ENCODE data around the gene FBXO44. TPM values are rescaled to one million over a fixed set of nuclear protein-coding genes. Genes with fewer than 3 reads are reported as not detected.

FBXO44 gene
- total and polyA plus RNA-seq, 4 donors, result 10.4 to 40.6 (median 21.1) TPM

DNA sequence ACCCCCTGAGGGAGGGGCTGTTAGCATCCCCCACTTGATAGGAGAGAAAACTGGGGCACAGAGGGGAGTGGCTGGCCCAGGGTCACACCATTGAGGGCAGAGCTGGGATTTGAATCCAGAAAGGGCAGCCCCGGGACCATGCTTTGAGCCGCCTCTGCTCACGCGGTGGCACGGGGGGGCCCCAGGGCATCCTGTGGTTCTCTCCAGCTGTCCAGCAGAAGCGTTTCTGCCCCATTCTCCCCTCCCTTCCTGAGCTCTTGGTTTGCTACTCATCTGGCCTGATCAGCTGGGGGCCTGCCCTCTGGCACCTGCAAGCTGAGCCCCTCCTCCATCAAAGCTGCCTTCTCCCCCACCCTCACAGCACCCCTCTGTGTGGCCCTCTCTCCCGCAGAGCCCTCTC is 37.9 kb upstream of the FBXO44 start:
- 52 to 58% methylated on average over 7 of the region's 7 CpGs for WGBS, 2 donors

DNA sequence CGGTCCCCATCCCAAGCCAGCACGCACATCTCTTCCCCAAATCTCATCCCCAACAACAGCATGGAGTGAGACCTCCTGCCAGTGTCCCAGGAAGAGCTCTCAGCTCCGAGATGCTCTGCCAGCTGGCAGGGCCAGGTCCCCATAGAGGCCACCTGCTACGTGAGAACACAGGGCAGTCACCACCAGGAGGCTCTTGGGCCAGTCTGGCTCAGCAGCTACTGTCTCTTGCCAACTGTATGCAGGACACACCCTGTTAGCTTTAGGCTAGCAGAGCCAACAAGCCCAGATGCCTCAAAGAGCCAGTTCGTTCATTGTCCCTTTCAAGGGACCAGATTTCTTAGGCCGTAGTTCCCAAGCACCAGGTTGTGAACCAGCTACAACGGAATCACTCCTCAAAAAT is 37.4 kb upstream of the FBXO44 start:
- intact Hi-C loops (cut with DNase I), result no loop called here
- peaks cover 0 to 2% of the 10 kb centered on the region in 2 donors for H3K27me3 ChIP-seq (ENCODE audit: control insufficient read depth in 1 of 2, insufficient read depth in 2 of 2, low read length in 1 of 2)
- no peak overlapping the region for H3K4me3 ChIP-seq (ENCODE audit: low read length in 2 of 2)
- no peaks in the 10 kb centered on the region for H3K9me3 ChIP-seq (ENCODE audit: control insufficient read depth, low read length)
- 56 to 57% methylated on average over 7 of the region's 7 CpGs for WGBS, 2 donors
- H3K27ac ChIP-seq (ENCODE audit: low read depth in 1 of 2, low read length in 2 of 2), result no peak overlapping the region
- no peaks in the 10 kb centered on the region for H3K4me1 ChIP-seq (ENCODE audit: control insufficient read depth in 1 of 2, insufficient read depth in 2 of 2, low read length in 2 of 2)
- no peak for DNase-seq
- no peak for ATAC-seq (ENCODE audit: low FRiP score)
- H3K36me3 ChIP-seq (ENCODE audit: control insufficient read depth in 1 of 2, insufficient read depth in 2 of 2, low read length in 1 of 2), result no peaks in the 10 kb centered on the region

More for the DNA sequence above, 37.9 kb upstream of the FBXO44 start:
- Histone ChIP-seq H3K9me3 (ENCODE audit: control insufficient read depth, low read length) (no peaks in the 10 kb centered on the region), H3K27me3 (ENCODE audit: control insufficient read depth in 1 of 2, insufficient read depth in 2 of 2, low read length in 1 of 2) (peaks cover 0 to 2% of the 10 kb centered on the region in 2 donors), H3K4me3 (ENCODE audit: low read length in 2 of 2) (no peak overlapping the region), H3K27ac (ENCODE audit: low read depth in 1 of 2, low read length in 2 of 2) (no peak overlapping the region), H3K4me1 (ENCODE audit: control insufficient read depth in 1 of 2, insufficient read depth in 2 of 2, low read length in 2 of 2) (no peaks in the 10 kb centered on the region), H3K36me3 (ENCODE audit: control insufficient read depth in 1 of 2, insufficient read depth in 2 of 2, low read length in 1 of 2) (no peaks in the 10 kb centered on the region)
- intact Hi-C loops (cut with DNase I), result no loop called here
- DNase-seq, result no peak
- no peak for ATAC-seq (ENCODE audit: low FRiP score)

DNA sequence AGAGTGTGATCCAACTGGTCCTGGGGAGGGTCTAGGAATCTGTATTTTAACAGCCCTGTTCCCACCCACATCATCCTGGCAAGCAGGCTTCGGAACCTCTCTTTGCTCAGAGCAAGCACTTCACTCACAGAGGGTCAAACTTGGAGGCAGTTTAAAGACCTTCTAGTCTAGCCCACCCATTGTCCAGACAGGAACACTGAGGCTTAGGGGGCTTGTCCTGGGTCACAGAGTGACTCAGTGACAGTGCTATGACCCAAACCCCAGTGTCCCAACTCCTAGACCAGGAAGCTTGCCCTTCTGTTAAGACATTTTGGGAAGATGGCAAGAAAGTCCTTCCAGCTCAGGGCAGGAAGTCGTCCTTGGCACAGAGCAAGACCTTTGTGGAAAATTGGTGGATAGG is 36.9 kb upstream of the FBXO44 start:
- Histone ChIP-seq H3K9me3 (ENCODE audit: control insufficient read depth, low read length) (no peaks in the 10 kb centered on the region), H3K4me1 (ENCODE audit: control insufficient read depth in 1 of 2, insufficient read depth in 2 of 2, low read length in 2 of 2) (no peaks in the 10 kb centered on the region), H3K36me3 (ENCODE audit: control insufficient read depth in 1 of 2, insufficient read depth in 2 of 2, low read length in 1 of 2) (no peaks in the 10 kb centered on the region), H3K27ac (ENCODE audit: low read depth in 1 of 2, low read length in 2 of 2) (no peak overlapping the region), H3K27me3 (ENCODE audit: control insufficient read depth in 1 of 2, insufficient read depth in 2 of 2, low read length in 1 of 2) (no peaks in the 10 kb centered on the region), H3K4me3 (ENCODE audit: low read length in 2 of 2) (no peak overlapping the region)
- DNase-seq (no peak), ATAC-seq (ENCODE audit: low FRiP score) (no peak)
- intact Hi-C loops (cut with DNase I), result no loop called here
- WGBS, 2 donors, result 75 to 89% methylated on average over 2 of the region's 2 CpGs

DNA sequence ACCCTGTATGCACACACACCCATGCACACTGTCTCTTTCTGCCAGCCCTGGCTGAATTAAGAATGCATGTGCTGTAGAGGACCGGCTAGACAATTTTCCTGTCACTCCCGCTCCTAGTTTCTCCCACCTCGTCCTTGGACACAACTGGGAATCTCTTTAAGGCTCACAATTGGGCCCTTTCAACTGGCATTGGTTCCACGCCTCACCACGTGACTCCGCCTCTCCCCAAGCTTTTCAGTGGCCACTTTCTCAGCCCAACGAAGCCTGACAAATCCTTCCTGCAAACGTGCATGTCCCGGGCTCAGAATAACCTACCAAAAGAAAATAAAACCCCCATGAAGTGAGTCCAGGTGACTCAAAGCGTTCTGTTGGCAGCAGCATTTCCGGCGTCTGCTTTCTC is 34.3 kb upstream of the FBXO44 start:
- no peaks in the 10 kb centered on the region for H3K4me1 ChIP-seq (ENCODE audit: control insufficient read depth in 1 of 2, insufficient read depth in 2 of 2, low read length in 2 of 2)
- DNase-seq (no peak), ATAC-seq (ENCODE audit: low FRiP score) (no peak)
- no peaks in the 10 kb centered on the region for H3K27me3 ChIP-seq (ENCODE audit: control insufficient read depth in 1 of 2, insufficient read depth in 2 of 2, low read length in 1 of 2)
- intact Hi-C loops (cut with DNase I), result no loop called here
- 43 to 51% methylated on average over 12 of the region's 12 CpGs for WGBS, 2 donors
- no peak overlapping the region for H3K27ac ChIP-seq (ENCODE audit: low read depth in 1 of 2, low read length in 2 of 2)
- no peak overlapping the region for H3K4me3 ChIP-seq (ENCODE audit: low read length in 2 of 2)
- H3K36me3 ChIP-seq (ENCODE audit: control insufficient read depth in 1 of 2, insufficient read depth in 2 of 2, low read length in 1 of 2), result no peaks in the 10 kb centered on the region
- H3K9me3 ChIP-seq (ENCODE audit: control insufficient read depth, low read length), result no peaks in the 10 kb centered on the region

DNA sequence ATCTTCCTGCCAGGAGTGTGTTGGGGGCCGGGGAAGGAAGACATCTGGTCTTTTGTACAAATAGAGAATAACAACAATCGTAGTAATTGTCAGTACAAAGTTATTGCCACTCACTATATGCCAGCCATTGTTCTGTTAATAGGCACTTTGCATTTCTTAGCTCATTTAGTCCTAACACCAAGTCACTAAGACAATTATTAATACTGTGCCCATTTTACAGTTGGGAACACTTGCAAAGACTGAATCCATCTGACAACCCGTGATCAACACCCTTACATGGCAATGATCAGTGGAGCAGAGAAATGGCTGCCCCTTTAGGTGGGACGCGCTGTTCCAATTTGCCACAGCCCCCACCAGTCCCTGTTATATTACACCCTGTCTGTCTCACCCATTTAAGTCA is 33.8 kb upstream of the FBXO44 start:
- H3K4me3 ChIP-seq (ENCODE audit: low read length in 2 of 2), result no peak overlapping the region
- H3K36me3 ChIP-seq (ENCODE audit: control insufficient read depth in 1 of 2, insufficient read depth in 2 of 2, low read length in 1 of 2), result no peaks in the 10 kb centered on the region
- H3K27ac ChIP-seq (ENCODE audit: low read depth in 1 of 2, low read length in 2 of 2), result no peak overlapping the region
- intact Hi-C loops (cut with DNase I), result no loop called here
- no peaks in the 10 kb centered on the region for H3K9me3 ChIP-seq (ENCODE audit: control insufficient read depth, low read length)
- 85 to 87% methylated on average over 5 of the region's 5 CpGs for WGBS, 2 donors
- DNase-seq (no peak), ATAC-seq (ENCODE audit: low FRiP score) (no peak)
- no peaks in the 10 kb centered on the region for H3K27me3 ChIP-seq (ENCODE audit: control insufficient read depth in 1 of 2, insufficient read depth in 2 of 2, low read length in 1 of 2)
- no peaks in the 10 kb centered on the region for H3K4me1 ChIP-seq (ENCODE audit: control insufficient read depth in 1 of 2, insufficient read depth in 2 of 2, low read length in 2 of 2)

DNA sequence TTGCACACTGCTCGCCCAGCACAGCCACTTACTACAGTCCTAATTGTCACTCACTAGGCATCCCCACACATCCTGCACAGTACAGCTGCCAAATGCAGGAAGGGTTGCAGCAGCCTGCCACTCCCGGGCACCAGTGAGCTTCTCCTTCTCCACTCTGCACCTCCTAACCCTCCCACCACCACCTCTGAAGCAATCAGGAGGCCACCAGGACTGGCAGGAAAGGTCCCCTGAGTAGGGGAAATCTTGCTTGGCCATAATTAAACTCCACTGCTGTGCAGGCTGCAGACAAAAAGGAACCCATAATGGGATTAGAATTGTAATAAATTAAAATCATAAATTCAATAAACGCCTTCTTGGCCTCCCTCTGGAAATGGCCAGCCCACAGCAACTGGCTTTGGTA is 32.3 kb upstream of the FBXO44 start:
- Histone ChIP-seq H3K4me1 (ENCODE audit: control insufficient read depth in 1 of 2, insufficient read depth in 2 of 2, low read length in 2 of 2) (no peaks in the 10 kb centered on the region), H3K27ac (ENCODE audit: low read depth in 1 of 2, low read length in 2 of 2) (no peak overlapping the region), H3K4me3 (ENCODE audit: low read length in 2 of 2) (no peak overlapping the region), H3K9me3 (ENCODE audit: control insufficient read depth, low read length) (no peaks in the 10 kb centered on the region), H3K27me3 (ENCODE audit: control insufficient read depth in 1 of 2, insufficient read depth in 2 of 2, low read length in 1 of 2) (no peaks in the 10 kb centered on the region), H3K36me3 (ENCODE audit: control insufficient read depth in 1 of 2, insufficient read depth in 2 of 2, low read length in 1 of 2) (no peaks in the 10 kb centered on the region)
- DNase-seq (no peak), ATAC-seq (ENCODE audit: low FRiP score) (no peak)
- WGBS, 2 donors, result 42 to 50% methylated on average over 3 of the region's 3 CpGs
- intact Hi-C loops (cut with DNase I), result no loop called here

DNA sequence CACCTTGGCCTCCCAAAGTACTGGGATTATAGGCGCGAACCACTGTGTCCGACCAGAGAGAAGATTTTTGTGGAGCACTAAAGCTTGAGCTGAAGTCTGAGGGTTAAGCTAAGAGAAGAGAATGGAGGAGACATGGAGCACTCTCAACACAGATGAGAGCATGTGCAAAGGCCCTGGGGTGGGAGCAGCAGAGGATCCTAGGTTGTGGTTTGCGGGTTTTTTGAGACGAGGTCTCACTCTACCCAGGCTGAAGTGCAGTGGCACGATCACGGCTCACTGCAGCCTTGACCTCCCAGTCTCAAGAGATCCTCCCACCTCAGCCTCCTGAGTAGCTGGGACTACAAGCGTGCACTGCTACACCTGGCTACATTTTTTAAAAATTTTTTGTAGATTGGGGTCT is 31.0 kb upstream of the FBXO44 start:
- 79 to 80% methylated on average over 8 of the region's 8 CpGs for WGBS, 2 donors
- intact Hi-C loops (cut with DNase I), result no loop called here
- H3K27me3 ChIP-seq (ENCODE audit: control insufficient read depth in 1 of 2, insufficient read depth in 2 of 2, low read length in 1 of 2), result no peaks in the 10 kb centered on the region
- ATAC-seq (ENCODE audit: low FRiP score) (no peak), DNase-seq (no peak)
- H3K4me1 ChIP-seq (ENCODE audit: control insufficient read depth in 1 of 2, insufficient read depth in 2 of 2, low read length in 2 of 2), result no peaks in the 10 kb centered on the region
- peaks cover 1% of the 10 kb centered on the region for H3K9me3 ChIP-seq (ENCODE audit: control insufficient read depth, low read length)
- no peak overlapping the region for H3K4me3 ChIP-seq (ENCODE audit: low read length in 2 of 2)
- no peak overlapping the region for H3K27ac ChIP-seq (ENCODE audit: low read depth in 1 of 2, low read length in 2 of 2)
- no peaks in the 10 kb centered on the region for H3K36me3 ChIP-seq (ENCODE audit: control insufficient read depth in 1 of 2, insufficient read depth in 2 of 2, low read length in 1 of 2)

DNA sequence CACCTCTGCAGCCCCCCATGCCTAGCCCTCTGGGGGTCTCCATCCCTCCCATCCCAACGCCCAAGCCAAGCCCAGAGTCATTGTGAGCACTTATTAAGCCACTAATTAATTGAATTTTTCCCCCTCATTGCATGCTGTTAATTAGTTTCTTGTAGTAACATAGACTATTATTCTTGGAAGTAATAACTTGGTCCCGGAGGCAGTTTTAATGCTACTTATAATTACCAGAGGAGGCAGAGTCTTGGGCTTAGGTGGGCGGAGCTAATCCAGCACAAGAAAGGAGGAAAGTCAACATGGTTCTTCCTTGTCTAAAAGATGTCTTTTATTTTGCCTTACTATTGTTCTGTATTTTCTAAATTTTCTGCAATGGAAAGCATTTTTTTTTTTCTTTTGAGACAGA is 28.1 kb upstream of the FBXO44 start:
- no peaks in the 10 kb centered on the region for H3K4me1 ChIP-seq (ENCODE audit: control insufficient read depth in 1 of 2, insufficient read depth in 2 of 2, low read length in 2 of 2)
- H3K27me3 ChIP-seq (ENCODE audit: control insufficient read depth in 1 of 2, insufficient read depth in 2 of 2, low read length in 1 of 2), result no peaks in the 10 kb centered on the region
- no peak overlapping the region for H3K27ac ChIP-seq (ENCODE audit: low read depth in 1 of 2, low read length in 2 of 2)
- no peak for ATAC-seq (ENCODE audit: low FRiP score)
- H3K36me3 ChIP-seq (ENCODE audit: control insufficient read depth in 1 of 2, insufficient read depth in 2 of 2, low read length in 1 of 2), result no peaks in the 10 kb centered on the region
- H3K4me3 ChIP-seq (ENCODE audit: low read length in 2 of 2), result no peak overlapping the region
- DNase-seq, result no peak
- H3K9me3 ChIP-seq (ENCODE audit: control insufficient read depth, low read length), result peaks cover 4% of the 10 kb centered on the region
- intact Hi-C loops (cut with DNase I), result no loop called here
- WGBS, 2 donors, result 57 to 62% methylated on average over 3 of the region's 3 CpGs

DNA sequence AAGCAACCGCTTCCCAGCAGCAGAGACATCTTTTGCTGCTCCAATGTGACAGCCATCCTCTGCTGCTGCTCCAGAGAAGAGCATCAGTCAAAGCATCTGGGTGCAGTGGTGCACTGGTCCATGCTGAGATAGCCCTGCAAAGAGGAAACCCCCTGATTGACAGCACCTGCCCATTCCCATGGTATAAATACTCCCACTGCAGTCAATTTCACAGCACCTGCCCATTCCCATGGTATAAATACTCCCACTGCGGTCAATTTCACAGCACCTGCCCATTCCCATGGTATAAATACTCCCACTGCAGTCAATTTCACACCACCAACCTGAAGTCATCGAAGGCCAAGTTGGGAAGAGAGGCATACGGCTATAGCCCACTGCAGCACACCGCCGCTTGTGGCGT is 25.9 kb upstream of the FBXO44 start:
- intact Hi-C loops (cut with DNase I), result no loop called here
- ATAC-seq (ENCODE audit: low FRiP score) (no peak), DNase-seq (no peak)
- peaks cover 0 to under 1% of the 10 kb centered on the region in 2 donors for H3K27me3 ChIP-seq (ENCODE audit: control insufficient read depth in 1 of 2, insufficient read depth in 2 of 2, low read length in 1 of 2)
- no peaks in the 10 kb centered on the region for H3K4me1 ChIP-seq (ENCODE audit: control insufficient read depth in 1 of 2, insufficient read depth in 2 of 2, low read length in 2 of 2)
- H3K27ac ChIP-seq (ENCODE audit: low read depth in 1 of 2, low read length in 2 of 2), result no peak overlapping the region
- no peaks in the 10 kb centered on the region for H3K36me3 ChIP-seq (ENCODE audit: control insufficient read depth in 1 of 2, insufficient read depth in 2 of 2, low read length in 1 of 2)
- peaks cover 4% of the 10 kb centered on the region for H3K9me3 ChIP-seq (ENCODE audit: control insufficient read depth, low read length)
- H3K4me3 ChIP-seq (ENCODE audit: low read length in 2 of 2), result no peak overlapping the region
- WGBS, 2 donors, result 93 to 94% methylated on average over 7 of the region's 7 CpGs

Measured in aorta (tissue), 5 donors.